Smooth muscle cell (in vitro differentiated cells): Measurements from ENCODE around the gene POLR2A. TPM values are rescaled to one million over a fixed set of nuclear protein-coding genes. Genes with fewer than 3 reads are reported as not detected.

Experiments
- DNase-seq: peaks from one replicate; lab custom pipeline; 2025; ENCODE audit not compliant: unreplicated experiment; lab: John Stamatoyannopoulos, UW
- H2AFZ ChIP-seq: fragments of 200-600 bp; sonication (generic); 2 replicates; pipeline ENCODE4 v1.6.0; 2016; ENCODE audit warnings: antibody characterized with exemption, low read depth, mild to moderate bottlenecking
- H3F3A ChIP-seq: fragments of 200-600 bp; sonication (generic); 2 replicates; pipeline ENCODE4 v1.6.0; 2017; ENCODE audit warnings: antibody characterized with exemption, low read depth
- H3K27ac ChIP-seq: fragments of 200-600 bp; sonication (generic); 2 replicates; pipeline ENCODE4 v1.5.1; 2016; ENCODE audit warnings: low read depth, mild to moderate bottlenecking
- H3K27me3 ChIP-seq: fragments of 200-600 bp; sonication (generic); 2 replicates; pipeline ENCODE4 v1.6.1; 2016; ENCODE audit warnings: low read depth, mild to moderate bottlenecking
- H3K36me3 ChIP-seq: fragments of 200-600 bp; sonication (generic); 2 replicates; pipeline ENCODE4 v1.5.1; 2016; ENCODE audit warnings: low read depth
- H3K4me1 ChIP-seq: fragments of 200-600 bp; sonication (generic); 2 replicates; pipeline ENCODE4 v1.5.1; 2016; ENCODE audit warnings: low read depth
- H3K4me2 ChIP-seq: fragments of 200-600 bp; sonication (generic); 2 replicates; pipeline ENCODE4 v1.6.0; 2016; ENCODE audit warnings: mild to moderate bottlenecking
- H3K4me3 ChIP-seq: fragments of 200-600 bp; sonication (generic); 2 replicates; pipeline ENCODE4 v1.5.1; 2016; ENCODE audit warnings: mild to moderate bottlenecking
- H3K79me2 ChIP-seq: fragments of 200-600 bp; sonication (generic); 2 replicates; pipeline ENCODE4 v1.6.0; 2016; ENCODE audit warnings: low read depth, mild to moderate bottlenecking
- H3K9ac ChIP-seq: fragments of 200-600 bp; sonication (generic); 2 replicates; pipeline ENCODE4 v1.6.0; 2016; ENCODE audit warnings: low read depth
- H3K9me3 ChIP-seq: fragments of 200-600 bp; sonication (generic); replicated peaks from 2 replicates; pipeline ENCODE4 v1.5.1; 2016; ENCODE audit warnings: low read depth
- H4K20me1 ChIP-seq: fragments of 200-600 bp; sonication (generic); 2 replicates; pipeline ENCODE4 v1.6.0; 2016; ENCODE audit warnings: low read depth
- CTCF ChIP-seq: fragments of 200-600 bp; sonication (generic); IDR thresholded peaks from 2 replicates; pipeline ENCODE4 v1.5.1; 2017; ENCODE audit warnings: borderline replicate concordance, mild to moderate bottlenecking, antibody characterized with exemption; ENCODE audit not compliant: insufficient read depth, poor library complexity, severe bottlenecking
- WGBS: methylation state at CpG from one replicate; pipeline ENCODE4 v1.1.7; 2016; ENCODE audit warnings: low lambda C conversion rate; 5-methylcytosine and 5-hydroxymethylcytosine counted together
- polyA plus RNA-seq: library from polyadenylated mRNA; unstranded; fragments of >200 nt; fragmentation: Nextera tagmentation; extraction: Ambion mirVana; gene quantifications from 2 replicates; pipeline ENCODE4 v1.2.1, GENCODE V29; 2016
- total RNA-seq: library from RNA; depleted of rRNA; stranded (reverse); fragments of >200 nt; gene quantifications from 2 replicates; pipeline ENCODE4 v1.2.3, GENCODE V29; 2014

The POLR2A gene
- total and polyA plus RNA-seq, 2 experiments from 2014 or later = 72.0 to 80.2 TPM

- Histone ChIP-seq H2AFZ (no peak overlapping the region), H4K20me1 (peaks cover 74% of the 10 kb centered on the region), H3K9ac (peak overlapping the region; percentile 17), H3K9me3 (no peaks in the 10 kb centered on the region), H3K4me3 (peak overlapping the region; percentile 97), H3K4me2 (peak overlapping the region; percentile 98), H3K36me3 (no peaks in the 10 kb centered on the region), H3K79me2 (peaks cover 79% of the 10 kb centered on the region), H3F3A (peaks cover 21% of the 10 kb centered on the region), H3K27ac (peak overlapping the region; percentile 96), H3K4me1 (peaks cover 19% of the 10 kb centered on the region), H3K27me3 (no peaks in the 10 kb centered on the region)
- 79% methylated on average over 15 of the region's 15 CpGs for WGBS
- no peak for DNase-seq
- no peak for TF ChIP-seq CTCF
Observed at GRCh38 chr17:7475764-7476422, 8.3 kb upstream of the POLR2A start.

GRCh38 chr17:7476494-7476893, 7.7 kb upstream of the POLR2A start:
- Histone ChIP-seq H3K27ac (peak overlapping the region; percentile 96), H3K79me2 (peaks cover 79% of the 10 kb centered on the region), H3K4me3 (peak overlapping the region; percentile 97), H3F3A (peaks cover 21% of the 10 kb centered on the region), H3K9me3 (no peaks in the 10 kb centered on the region), H3K9ac (peak overlapping the region; percentile 17), H3K4me2 (peak overlapping the region; percentile 98), H2AFZ (no peak overlapping the region), H3K27me3 (no peaks in the 10 kb centered on the region), H3K36me3 (no peaks in the 10 kb centered on the region), H4K20me1 (peaks cover 68% of the 10 kb centered on the region), H3K4me1 (peaks cover 19% of the 10 kb centered on the region)
- WGBS = 31% methylated on average over 3 of the region's 3 CpGs
- no peak for TF ChIP-seq CTCF
- no peak for DNase-seq

- peaks cover 64% of the 10 kb centered on the region for H4K20me1 ChIP-seq
- H3K27me3 ChIP-seq = no peaks in the 10 kb centered on the region
- WGBS = 95% methylated on average over 5 of the region's 5 CpGs
- H3F3A ChIP-seq = peaks cover 21% of the 10 kb centered on the region
- H3K4me2 ChIP-seq = peak overlapping the region; percentile 98
- H3K9ac ChIP-seq = no peak overlapping the region
- H3K79me2 ChIP-seq = peaks cover 74% of the 10 kb centered on the region
- peak overlapping the region; percentile 96 for H3K27ac ChIP-seq
- no peaks in the 10 kb centered on the region for H3K36me3 ChIP-seq
- peaks cover 19% of the 10 kb centered on the region for H3K4me1 ChIP-seq
- H3K4me3 ChIP-seq = peak overlapping the region; percentile 97
- H2AFZ ChIP-seq = no peak overlapping the region
- TF ChIP-seq CTCF = no peak
- no peak for DNase-seq
- no peaks in the 10 kb centered on the region for H3K9me3 ChIP-seq
Observed at GRCh38 chr17:7476951-7477350, 7.2 kb upstream of the POLR2A start.
